Measurements from ENCODE around the gene KRT14. TPM values are rescaled to one million over a fixed set of nuclear protein-coding genes. Genes with fewer than 3 reads are reported as not detected.
A peak's percentile ranks its signal among the peaks of the same experiment; 100 is the strongest.
"Not testable (repeated sequence)": the region's sequence is repeated elsewhere in the genome, so short reads cannot be mapped to it uniquely, and the experiment has no call there.

Gene KRT14
- total and polyA plus RNA-seq, 12 donors: 0.30 TPM; not detected in 11

DNA sequence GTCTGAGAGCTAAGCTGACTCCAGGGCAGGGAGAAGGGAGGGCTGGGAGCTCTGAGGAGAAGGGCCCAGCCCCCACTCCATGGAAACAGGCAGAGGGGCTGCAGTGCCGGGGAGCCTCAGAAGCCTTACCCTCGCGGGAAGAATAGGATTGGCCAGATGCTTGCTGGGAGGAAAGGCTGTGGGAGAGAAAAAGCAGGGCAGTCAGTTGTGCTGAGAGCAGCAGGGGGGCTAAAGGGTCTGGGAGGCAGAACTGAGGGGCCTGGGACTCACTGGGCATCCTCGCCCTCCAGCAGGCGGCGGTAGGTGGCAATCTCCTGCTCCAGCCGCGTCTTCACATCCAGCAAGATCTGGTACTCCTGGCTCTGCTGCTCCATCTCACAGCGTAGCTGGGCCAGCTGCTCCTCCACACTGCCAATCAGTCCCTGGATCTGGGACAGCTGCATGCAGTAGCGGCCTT lies 23.4 kb upstream of the KRT14 start:
- peaks cover 0 to 44% (median 11%) of the 10 kb centered on the region in 7 donors for H3K27me3 ChIP-seq
- not testable (repeated sequence) for ATAC-seq

DNA sequence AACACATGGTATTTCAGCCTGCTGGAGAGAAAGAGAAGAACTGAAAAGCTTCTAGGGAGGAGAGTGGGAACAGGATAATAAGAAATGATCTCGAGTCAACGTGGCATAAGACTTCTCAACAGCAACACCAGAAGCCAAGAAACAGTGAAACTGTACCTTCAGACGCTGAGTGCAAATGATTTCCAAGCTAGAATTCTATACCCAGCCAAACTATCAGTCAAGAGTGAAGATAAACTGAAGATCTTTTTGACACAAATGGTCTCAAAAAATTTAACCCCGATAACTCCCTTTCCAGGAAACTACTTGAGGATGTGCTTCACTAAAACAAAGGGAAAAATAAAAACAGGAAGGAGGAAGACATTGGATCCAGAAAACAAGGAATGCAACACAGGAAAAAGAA lies 20.2 kb upstream of the KRT14 start:
- Histone ChIP-seq H3K9me3 (peaks cover 0 to 21% (median 3%) of the 10 kb centered on the region in 11 donors), H3K27me3 (peaks cover 0 to 36% (median 10%) of the 10 kb centered on the region in 7 donors)
- WGBS, 2 donors: 77 to 91% methylated on average over 4 of the region's 4 CpGs
- H3K36me3 ChIP-seq; ATAC-seq; intact Hi-C loops (cut with DNase I); H3K27ac ChIP-seq; H3K4me3 ChIP-seq; DNase-seq; H3K4me1 ChIP-seq: not testable (repeated sequence)

More for the DNA sequence above, 23.4 kb upstream of the KRT14 start:
- DNase-seq; intact Hi-C loops (cut with DNase I); H3K4me3 ChIP-seq; H3K36me3 ChIP-seq; H3K4me1 ChIP-seq; H3K27ac ChIP-seq: not testable (repeated sequence)
- peaks cover 0 to 21% (median 3%) of the 10 kb centered on the region in 11 donors for H3K9me3 ChIP-seq
- WGBS, 2 donors: 8 to 13% methylated on average over 10 of the region's 10 CpGs
- TF ChIP-seq, protein P1, sequence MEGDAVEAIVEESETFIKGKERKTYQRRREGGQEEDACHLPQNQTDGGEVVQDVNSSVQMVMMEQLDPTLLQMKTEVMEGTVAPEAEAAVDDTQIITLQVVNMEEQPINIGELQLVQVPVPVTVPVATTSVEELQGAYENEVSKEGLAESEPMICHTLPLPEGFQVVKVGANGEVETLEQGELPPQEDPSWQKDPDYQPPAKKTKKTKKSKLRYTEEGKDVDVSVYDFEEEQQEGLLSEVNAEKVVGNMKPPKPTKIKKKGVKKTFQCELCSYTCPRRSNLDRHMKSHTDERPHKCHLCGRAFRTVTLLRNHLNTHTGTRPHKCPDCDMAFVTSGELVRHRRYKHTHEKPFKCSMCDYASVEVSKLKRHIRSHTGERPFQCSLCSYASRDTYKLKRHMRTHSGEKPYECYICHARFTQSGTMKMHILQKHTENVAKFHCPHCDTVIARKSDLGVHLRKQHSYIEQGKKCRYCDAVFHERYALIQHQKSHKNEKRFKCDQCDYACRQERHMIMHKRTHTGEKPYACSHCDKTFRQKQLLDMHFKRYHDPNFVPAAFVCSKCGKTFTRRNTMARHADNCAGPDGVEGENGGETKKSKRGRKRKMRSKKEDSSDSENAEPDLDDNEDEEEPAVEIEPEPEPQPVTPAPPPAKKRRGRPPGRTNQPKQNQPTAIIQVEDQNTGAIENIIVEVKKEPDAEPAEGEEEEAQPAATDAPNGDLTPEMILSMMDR (IDR thresholded peaks at IDR 0.05): peak in 3 of 9 donors; percentile 25 to 34 (median 27)

DNA sequence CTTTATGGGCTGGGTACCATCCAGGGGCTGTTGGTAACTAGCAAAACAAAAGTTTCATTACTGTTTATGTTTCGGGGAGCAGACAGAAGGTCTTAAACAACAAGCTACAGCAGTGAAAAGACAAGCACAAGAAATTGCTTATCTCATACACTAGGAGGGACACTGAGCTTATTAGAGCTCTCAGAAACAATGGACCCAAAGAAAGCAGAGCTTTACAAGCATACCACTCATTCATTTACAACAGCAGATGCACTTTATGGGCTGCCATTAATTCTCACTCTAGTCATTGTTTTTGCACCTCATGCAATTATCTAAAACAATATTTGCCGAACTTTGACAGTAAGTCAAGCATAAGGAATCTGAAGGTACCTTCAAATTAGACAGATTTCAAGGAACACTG lies 15.8 kb upstream of the KRT14 start:
- H3K27ac ChIP-seq: no peak overlapping the region
- H3K36me3 ChIP-seq: no peaks in the 10 kb centered on the region
- H3K4me1 ChIP-seq: no peaks in the 10 kb centered on the region
- TF ChIP-seq, protein P1 (IDR thresholded peaks at IDR 0.05): no peak
- no peak overlapping the region for H3K4me3 ChIP-seq
- no peak for ATAC-seq
- H3K27me3 ChIP-seq: peaks cover 0 to 24% (median 4%) of the 10 kb centered on the region in 7 donors
- intact Hi-C loops (cut with DNase I): no loop called here
- DNase-seq: no peak
- 69 to 76% methylated on average over 2 of the region's 2 CpGs for WGBS, 2 donors
- peaks cover 0 to 17% (median 3%) of the 10 kb centered on the region in 11 donors for H3K9me3 ChIP-seq

DNA sequence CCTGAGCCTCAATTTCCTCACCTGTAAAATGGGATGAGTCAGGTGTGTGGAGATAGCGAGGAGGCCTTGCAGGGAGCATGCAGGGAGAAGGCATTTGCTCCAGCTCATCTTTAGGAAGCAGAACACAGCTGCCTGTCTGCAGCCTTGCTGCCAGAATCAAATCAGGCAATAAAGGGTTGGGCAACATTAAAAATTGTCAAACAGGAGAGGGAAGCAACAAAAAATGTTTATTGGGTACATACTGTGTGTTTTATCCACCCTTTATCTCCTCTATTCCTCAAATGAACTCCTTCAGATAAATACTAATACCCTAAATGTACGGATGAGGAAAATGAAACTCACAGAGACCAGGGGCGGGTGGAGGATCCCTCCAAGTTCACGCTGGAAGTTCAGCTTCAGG lies 13.6 kb upstream of the KRT14 start:
- no peak for ATAC-seq
- H3K4me1 ChIP-seq: no peaks in the 10 kb centered on the region
- H3K27me3 ChIP-seq: peaks cover 0 to 19% (median 10%) of the 10 kb centered on the region in 7 donors
- H3K36me3 ChIP-seq: no peaks in the 10 kb centered on the region
- intact Hi-C loops (cut with DNase I): no loop called here
- no peaks in the 10 kb centered on the region for H3K9me3 ChIP-seq
- TF ChIP-seq, protein P1 (IDR thresholded peaks at IDR 0.05): no peak
- H3K4me3 ChIP-seq: no peak overlapping the region
- H3K27ac ChIP-seq: no peak overlapping the region
- no peak for DNase-seq
- 66 to 70% methylated on average over 4 of the region's 4 CpGs for WGBS, 2 donors

DNA sequence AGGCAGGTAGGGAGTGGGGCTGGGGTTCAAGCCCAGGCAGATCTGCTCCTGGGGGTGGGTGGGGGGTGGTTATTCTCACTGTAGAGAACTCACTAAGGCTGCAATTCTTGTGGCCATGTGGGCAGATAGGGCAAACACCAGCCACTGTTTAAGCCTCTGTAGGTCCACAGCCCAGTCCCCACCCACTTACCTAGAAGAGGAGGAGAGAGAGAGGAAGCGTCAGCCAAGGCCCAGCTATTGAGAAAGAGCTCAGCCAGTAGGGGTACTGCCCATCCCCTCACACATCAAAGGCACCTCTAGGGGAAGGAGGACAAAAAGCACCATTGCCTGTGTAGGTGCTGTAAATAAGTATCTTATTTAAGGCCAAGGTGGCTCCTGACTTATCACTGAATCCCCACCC lies 13.0 kb upstream of the KRT14 start:
- Histone ChIP-seq H3K27me3 (peaks cover 0 to 22% (median 12%) of the 10 kb centered on the region in 7 donors), H3K27ac (no peak overlapping the region), H3K4me1 (no peaks in the 10 kb centered on the region), H3K36me3 (no peaks in the 10 kb centered on the region), H3K9me3 (no peaks in the 10 kb centered on the region), H3K4me3 (no peak overlapping the region)
- TF ChIP-seq, protein P1 (IDR thresholded peaks at IDR 0.05): no peak
- ATAC-seq (no peak), DNase-seq (no peak)
- intact Hi-C loops (cut with DNase I): no loop called here
- 43 to 64% methylated on average over 1 of the region's 1 CpG for WGBS, 2 donors
